Gastrocnemius medialis (tissue), 4 donors: Measurements from ENCODE around the gene DBP.

Experiments
- POLR2A ChIP-seq, 2 donors: fragments of 450-650 bp; IDR thresholded peaks; one replicate each; pipeline ENCODE4 v1.6.1; 2017; ENCODE audit warnings: antibody characterized with exemption in 2 of 2, mild to moderate bottlenecking in 2 of 2, moderate library complexity in 2 of 2
- TF ChIP-seq, protein P1 (sequence below), 5 experiments: fragments of 450-650 bp in 3 of 5; fragments of 200-600 bp in 2 of 5; sonication (generic) in 2 of 5; IDR thresholded peaks in 4 of 5; conservative IDR thresholded peaks in 1 of 5; 1 replicate in 4 of 5; 2 replicates in 1 of 5; pipeline ENCODE4 v1.5.1; 2016 to 2019; ENCODE audit warnings: antibody characterized with exemption in 5 of 5, mild to moderate bottlenecking in 3 of 5, moderate library complexity in 3 of 5

DNA sequence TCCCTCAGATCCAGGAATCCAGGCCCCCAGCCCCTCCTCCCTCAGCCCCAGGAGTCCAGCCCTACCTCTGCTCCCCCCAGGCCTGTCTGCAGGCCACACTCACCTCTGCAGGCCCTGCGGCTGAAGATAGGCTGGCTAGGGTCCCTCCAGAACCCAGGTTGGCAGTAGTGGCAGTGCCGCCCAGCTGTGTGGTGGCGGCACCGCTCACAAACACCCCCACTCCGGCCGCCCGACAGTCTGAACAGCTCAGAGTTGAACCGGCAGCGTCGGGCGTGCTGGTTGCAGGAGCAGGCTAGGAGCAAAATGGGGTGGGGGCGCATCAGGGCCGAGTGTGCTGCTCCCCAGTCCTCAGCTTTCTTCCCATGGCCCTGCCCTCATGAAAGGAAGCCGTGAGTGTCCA, 27.3 kb upstream of the DBP start:
- TF ChIP-seq, protein P1, sequence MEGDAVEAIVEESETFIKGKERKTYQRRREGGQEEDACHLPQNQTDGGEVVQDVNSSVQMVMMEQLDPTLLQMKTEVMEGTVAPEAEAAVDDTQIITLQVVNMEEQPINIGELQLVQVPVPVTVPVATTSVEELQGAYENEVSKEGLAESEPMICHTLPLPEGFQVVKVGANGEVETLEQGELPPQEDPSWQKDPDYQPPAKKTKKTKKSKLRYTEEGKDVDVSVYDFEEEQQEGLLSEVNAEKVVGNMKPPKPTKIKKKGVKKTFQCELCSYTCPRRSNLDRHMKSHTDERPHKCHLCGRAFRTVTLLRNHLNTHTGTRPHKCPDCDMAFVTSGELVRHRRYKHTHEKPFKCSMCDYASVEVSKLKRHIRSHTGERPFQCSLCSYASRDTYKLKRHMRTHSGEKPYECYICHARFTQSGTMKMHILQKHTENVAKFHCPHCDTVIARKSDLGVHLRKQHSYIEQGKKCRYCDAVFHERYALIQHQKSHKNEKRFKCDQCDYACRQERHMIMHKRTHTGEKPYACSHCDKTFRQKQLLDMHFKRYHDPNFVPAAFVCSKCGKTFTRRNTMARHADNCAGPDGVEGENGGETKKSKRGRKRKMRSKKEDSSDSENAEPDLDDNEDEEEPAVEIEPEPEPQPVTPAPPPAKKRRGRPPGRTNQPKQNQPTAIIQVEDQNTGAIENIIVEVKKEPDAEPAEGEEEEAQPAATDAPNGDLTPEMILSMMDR (IDR thresholded peaks at IDR 0.05 in 4 of 5, conservative IDR thresholded peaks at IDR 0.05 in 1 of 5), result no peak
- TF ChIP-seq POLR2A (IDR thresholded peaks at IDR 0.05), result no peak
